ENCODE data around the gene GTPBP2.

GTPBP2 gene

GRCh38 chr6:43630980-43631619 lies 2.0 kb upstream of the GTPBP2 start:
- H3K27me3 ChIP-seq (ENCODE audit: insufficient read depth, low read length) = no peaks in the 10 kb centered on the region
- H3K27ac ChIP-seq (ENCODE audit: low read depth, low read length) = no peak overlapping the region
- H3K4me1 ChIP-seq (ENCODE audit: insufficient read depth, low read length) = no peaks in the 10 kb centered on the region
- H3K4me3 ChIP-seq (ENCODE audit: low read length) = no peak overlapping the region
- H3K36me3 ChIP-seq (ENCODE audit: insufficient read depth, low read length) = peaks cover 13% of the 10 kb centered on the region
- H3K9ac ChIP-seq (ENCODE audit: low read depth, low read length) = no peak overlapping the region
- no peaks in the 10 kb centered on the region for H3K9me3 ChIP-seq (ENCODE audit: insufficient read depth, low read depth, low read length)
- WGBS = 95% methylated on average over 1 of the region's 1 CpG

- Histone ChIP-seq H3K27ac (ENCODE audit: low read depth, low read length) (peak overlapping the region; percentile 96), H3K9ac (ENCODE audit: low read depth, low read length) (peak overlapping the region; percentile 92), H3K27me3 (ENCODE audit: insufficient read depth, low read length) (no peaks in the 10 kb centered on the region), H3K9me3 (ENCODE audit: insufficient read depth, low read depth, low read length) (no peaks in the 10 kb centered on the region), H3K4me1 (ENCODE audit: insufficient read depth, low read length) (no peaks in the 10 kb centered on the region), H3K36me3 (ENCODE audit: insufficient read depth, low read length) (peaks cover 27% of the 10 kb centered on the region), H3K4me3 (ENCODE audit: low read length) (peak overlapping the region; percentile 74)
- under 1% methylated on average over 41 of the region's 41 CpGs for WGBS
These were observed 639 bp upstream of the GTPBP2 start for GRCh38 chr6:43629505-43630300.

- peak overlapping the region; percentile 87; the same call in 1 of the 2 replicates for H3K27ac ChIP-seq (ENCODE audit: low read depth, low read length)
- H3K36me3 ChIP-seq (ENCODE audit: insufficient read depth, low read length) = peaks cover 39% of the 10 kb centered on the region
- no peaks in the 10 kb centered on the region for H3K27me3 ChIP-seq (ENCODE audit: insufficient read depth, low read length)
- WGBS = 18% methylated on average over 22 of the region's 25 CpGs
- H3K9me3 ChIP-seq (ENCODE audit: insufficient read depth, low read depth, low read length) = no peaks in the 10 kb centered on the region
- H3K4me3 ChIP-seq (ENCODE audit: low read length) = peak overlapping the region; percentile 78
- H3K4me1 ChIP-seq (ENCODE audit: insufficient read depth, low read length) = no peaks in the 10 kb centered on the region
- peak overlapping the region; percentile 86 for H3K9ac ChIP-seq (ENCODE audit: low read depth, low read length)
These were observed 516 bp downstream of the GTPBP2 start for GRCh38 chr6:43628393-43629103.

- H3K4me1 ChIP-seq (ENCODE audit: insufficient read depth, low read length) = no peaks in the 10 kb centered on the region
- no peak overlapping the region for H3K4me3 ChIP-seq (ENCODE audit: low read length)
- no peak overlapping the region for H3K27ac ChIP-seq (ENCODE audit: low read depth, low read length)
- H3K36me3 ChIP-seq (ENCODE audit: insufficient read depth, low read length) = peaks cover 52% of the 10 kb centered on the region
- no peaks in the 10 kb centered on the region for H3K9me3 ChIP-seq (ENCODE audit: insufficient read depth, low read depth, low read length)
- H3K9ac ChIP-seq (ENCODE audit: low read depth, low read length) = no peak overlapping the region
- no peaks in the 10 kb centered on the region for H3K27me3 ChIP-seq (ENCODE audit: insufficient read depth, low read length)
- 94% methylated on average over 5 of the region's 5 CpGs for WGBS
These were observed 1.8 kb downstream of the GTPBP2 start for GRCh38 chr6:43627008-43627825.

GRCh38 chr6:43625393-43625992 lies 3.6 kb downstream of the GTPBP2 start:
- Histone ChIP-seq H3K27ac (ENCODE audit: low read depth, low read length) (no peak overlapping the region), H3K9me3 (ENCODE audit: insufficient read depth, low read depth, low read length) (no peaks in the 10 kb centered on the region), H3K27me3 (ENCODE audit: insufficient read depth, low read length) (no peaks in the 10 kb centered on the region), H3K36me3 (ENCODE audit: insufficient read depth, low read length) (peaks cover 69% of the 10 kb centered on the region), H3K4me1 (ENCODE audit: insufficient read depth, low read length) (no peaks in the 10 kb centered on the region), H3K4me3 (ENCODE audit: low read length) (no peak overlapping the region), H3K9ac (ENCODE audit: low read depth, low read length) (no peak overlapping the region)
- WGBS = 94% methylated on average over 16 of the region's 16 CpGs

- Histone ChIP-seq H3K4me1 (ENCODE audit: insufficient read depth, low read length) (no peaks in the 10 kb centered on the region), H3K9ac (ENCODE audit: low read depth, low read length) (no peak overlapping the region), H3K36me3 (ENCODE audit: insufficient read depth, low read length) (peaks cover 75% of the 10 kb centered on the region), H3K27me3 (ENCODE audit: insufficient read depth, low read length) (no peaks in the 10 kb centered on the region), H3K4me3 (ENCODE audit: low read length) (no peak overlapping the region), H3K27ac (ENCODE audit: low read depth, low read length) (no peak overlapping the region), H3K9me3 (ENCODE audit: insufficient read depth, low read depth, low read length) (no peaks in the 10 kb centered on the region)
- WGBS = 96% methylated on average over 7 of the region's 7 CpGs
These were observed 4.2 kb downstream of the GTPBP2 start for GRCh38 chr6:43624786-43625288.

GRCh38 chr6:43623880-43624785 lies 4.9 kb downstream of the GTPBP2 start:
- H3K4me1 ChIP-seq (ENCODE audit: insufficient read depth, low read length) = no peaks in the 10 kb centered on the region

GRCh38 chr6:43622541-43622940 lies 6.5 kb downstream of the GTPBP2 start:
- H3K27ac ChIP-seq (ENCODE audit: low read depth, low read length) = no peak overlapping the region
- no peak overlapping the region for H3K4me3 ChIP-seq (ENCODE audit: low read length)
- H3K36me3 ChIP-seq (ENCODE audit: insufficient read depth, low read length) = peaks cover 83% of the 10 kb centered on the region
- 95% methylated on average over 10 of the region's 10 CpGs for WGBS
- H3K4me1 ChIP-seq (ENCODE audit: insufficient read depth, low read length) = no peaks in the 10 kb centered on the region
- no peaks in the 10 kb centered on the region for H3K9me3 ChIP-seq (ENCODE audit: insufficient read depth, low read depth, low read length)
- no peak overlapping the region for H3K9ac ChIP-seq (ENCODE audit: low read depth, low read length)
- no peaks in the 10 kb centered on the region for H3K27me3 ChIP-seq (ENCODE audit: insufficient read depth, low read length)

More at GRCh38 chr6:43623880-43624785, 4.9 kb downstream of the GTPBP2 start:
- H3K4me3 ChIP-seq (ENCODE audit: low read length) = no peak overlapping the region
- H3K9me3 ChIP-seq (ENCODE audit: insufficient read depth, low read depth, low read length) = no peaks in the 10 kb centered on the region
- H3K36me3 ChIP-seq (ENCODE audit: insufficient read depth, low read length) = peaks cover 82% of the 10 kb centered on the region
- no peak overlapping the region for H3K9ac ChIP-seq (ENCODE audit: low read depth, low read length)
- no peaks in the 10 kb centered on the region for H3K27me3 ChIP-seq (ENCODE audit: insufficient read depth, low read length)
- no peak overlapping the region for H3K27ac ChIP-seq (ENCODE audit: low read depth, low read length)
- WGBS = 94% methylated on average over 12 of the region's 12 CpGs

- H3K9me3 ChIP-seq (ENCODE audit: insufficient read depth, low read depth, low read length) = no peaks in the 10 kb centered on the region
- H3K4me1 ChIP-seq (ENCODE audit: insufficient read depth, low read length) = no peaks in the 10 kb centered on the region
- H3K36me3 ChIP-seq (ENCODE audit: insufficient read depth, low read length) = peaks cover 76% of the 10 kb centered on the region
- WGBS = 96% methylated on average over 10 of the region's 10 CpGs
- H3K27me3 ChIP-seq (ENCODE audit: insufficient read depth, low read length) = no peaks in the 10 kb centered on the region
- no peak overlapping the region for H3K9ac ChIP-seq (ENCODE audit: low read depth, low read length)
- no peak overlapping the region for H3K4me3 ChIP-seq (ENCODE audit: low read length)
- no peak overlapping the region for H3K27ac ChIP-seq (ENCODE audit: low read depth, low read length)
These were observed 7.3 kb downstream of the GTPBP2 start for GRCh38 chr6:43621836-43622180.
